Mucosa of gallbladder (tissue), 1 donor: Measurements from ENCODE around the gene RNF113B. TPM values are rescaled to one million over a fixed set of nuclear protein-coding genes. Genes with fewer than 3 reads are reported as not detected.

Source experiments
- DNase-seq: peaks from one replicate; pipeline ENCODE4 v3.0.0-alpha.2; 2020; ENCODE audit warnings: low spot score
- total RNA-seq: library from RNA; stranded (reverse); gene quantifications from one replicate; pipeline ENCODE4 v1.2.1, GENCODE V29; 2021
- donor health status: DM: no; HTN: no; CAD: no.

RNF113B gene
- total RNA-seq, 1 donor from 2014 or later, result not detected

DNA sequence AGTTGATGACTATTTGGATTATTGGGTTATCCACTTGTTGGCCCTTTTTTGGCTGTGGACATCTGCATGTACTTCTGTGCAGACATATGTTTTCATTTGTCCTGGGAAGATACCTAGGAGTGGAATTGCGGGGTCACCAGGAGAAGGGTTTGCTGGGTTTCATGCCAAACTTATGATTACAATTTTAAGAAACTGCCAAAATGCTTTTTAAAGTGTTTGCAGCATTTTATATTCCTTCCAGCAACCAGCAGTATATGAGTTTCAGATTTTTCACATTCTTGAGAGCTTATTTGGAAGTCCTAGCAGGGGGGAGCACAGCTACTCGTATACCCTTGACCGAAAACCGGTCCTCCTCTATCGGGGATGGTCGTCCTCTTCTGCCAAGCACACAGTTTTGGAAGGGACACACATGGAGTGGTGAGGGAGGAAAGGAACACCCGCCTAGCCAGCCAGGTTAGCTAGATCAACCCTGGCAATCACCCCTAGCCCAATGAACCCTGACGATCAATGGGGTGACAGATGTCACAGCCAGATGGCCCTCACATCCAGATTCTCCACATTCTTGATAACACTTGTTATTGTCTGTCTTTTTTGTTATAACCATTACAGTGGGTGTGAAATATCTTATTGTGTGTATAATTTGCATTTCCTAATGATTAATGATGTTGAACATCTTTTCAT lies 26.7 kb upstream of the RNF113B start:
- DNase-seq, result no peak

DNA sequence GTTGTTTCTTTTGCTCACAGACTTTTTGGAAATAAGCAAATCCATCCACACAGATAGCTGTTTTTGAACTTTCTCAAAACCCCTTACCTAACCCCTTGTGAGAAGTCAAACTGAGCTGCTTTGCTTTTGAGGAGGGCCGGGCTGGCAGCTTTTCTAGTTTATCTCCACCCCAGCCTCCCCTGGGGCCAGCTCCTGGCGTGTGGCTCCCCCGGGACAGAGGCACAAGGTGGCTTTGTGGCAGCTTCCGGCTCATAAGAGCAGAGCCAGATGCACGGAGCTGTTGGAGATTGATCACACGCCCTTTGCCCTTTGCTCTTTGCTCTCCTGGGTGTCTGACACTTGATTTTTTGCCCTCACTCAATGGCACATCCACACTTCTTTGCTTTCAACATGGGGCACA lies 24.9 kb upstream of the RNF113B start:
- no peak for DNase-seq

DNA sequence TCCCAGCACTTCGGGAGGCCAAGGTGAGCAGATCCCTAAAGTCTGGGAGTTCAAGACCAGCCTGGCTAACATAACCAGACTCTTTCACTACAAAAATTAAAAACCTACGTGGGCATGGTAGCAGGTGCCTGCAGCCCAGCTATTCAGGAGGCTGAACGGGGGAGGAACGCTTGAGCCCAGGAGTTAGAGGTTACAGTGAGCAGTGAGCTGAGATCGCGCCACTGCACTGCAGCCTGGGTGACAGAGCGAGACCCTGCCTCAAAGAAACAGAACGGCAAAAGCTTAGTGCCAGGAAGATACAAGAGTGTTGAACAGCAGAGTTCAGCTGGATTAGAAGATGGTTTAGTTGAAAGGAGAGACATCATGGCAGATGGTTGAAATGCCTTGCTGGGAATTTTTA lies 24.1 kb upstream of the RNF113B start:
- DNase-seq, result no peak

DNA sequence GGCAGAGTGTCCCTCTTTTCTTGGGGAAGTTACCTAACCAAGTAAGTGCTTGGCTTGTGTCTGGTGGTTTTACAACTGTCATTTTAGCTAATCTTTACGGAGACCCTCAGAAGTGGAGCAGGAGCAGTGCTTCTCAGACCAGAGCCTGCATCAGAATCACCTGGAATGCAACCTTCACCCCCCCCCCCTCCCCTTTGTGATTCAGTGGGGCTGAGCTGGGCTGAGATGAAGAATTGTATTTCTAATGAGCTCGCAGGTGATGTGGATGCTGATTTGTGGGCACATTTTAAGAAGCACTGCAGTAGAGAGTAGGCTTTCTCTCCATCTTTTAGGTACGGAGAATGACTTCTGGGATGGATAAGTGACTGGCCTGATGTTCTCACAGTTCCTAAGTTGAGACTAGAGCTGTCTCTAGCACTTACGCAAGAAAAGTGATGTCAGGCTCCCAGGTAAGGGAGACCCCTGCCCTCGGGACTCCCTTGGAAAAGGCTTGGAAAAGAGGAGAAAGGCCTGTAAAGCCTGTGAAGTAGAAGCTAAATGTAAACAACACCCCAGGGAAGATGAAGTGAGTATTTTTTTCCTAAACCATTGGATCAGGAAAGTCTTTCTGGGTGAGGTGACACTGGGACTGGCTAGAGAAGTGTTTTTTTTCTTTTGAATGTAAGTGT lies 23.3 kb upstream of the RNF113B start:
- no peak for DNase-seq

DNA sequence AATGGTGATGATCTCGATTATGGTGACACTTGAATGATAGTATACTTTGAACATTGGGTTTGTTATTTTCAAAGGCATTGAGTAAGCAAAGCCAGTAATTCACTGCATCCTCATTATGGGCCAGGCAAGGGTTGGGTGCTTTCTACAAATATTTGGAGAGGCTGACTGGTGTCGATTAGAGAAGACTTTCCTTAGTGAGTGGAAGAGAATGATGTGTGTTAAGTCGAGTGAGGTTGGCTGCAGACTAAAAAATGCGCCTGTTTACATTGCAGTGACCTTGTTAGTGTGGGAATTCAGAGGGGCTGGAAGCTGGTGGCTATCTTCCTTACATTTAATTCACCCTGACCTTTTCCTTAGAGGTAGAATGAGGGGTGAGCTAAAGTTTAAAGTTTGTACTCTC lies 22.4 kb upstream of the RNF113B start:
- DNase-seq, result no peak

DNA sequence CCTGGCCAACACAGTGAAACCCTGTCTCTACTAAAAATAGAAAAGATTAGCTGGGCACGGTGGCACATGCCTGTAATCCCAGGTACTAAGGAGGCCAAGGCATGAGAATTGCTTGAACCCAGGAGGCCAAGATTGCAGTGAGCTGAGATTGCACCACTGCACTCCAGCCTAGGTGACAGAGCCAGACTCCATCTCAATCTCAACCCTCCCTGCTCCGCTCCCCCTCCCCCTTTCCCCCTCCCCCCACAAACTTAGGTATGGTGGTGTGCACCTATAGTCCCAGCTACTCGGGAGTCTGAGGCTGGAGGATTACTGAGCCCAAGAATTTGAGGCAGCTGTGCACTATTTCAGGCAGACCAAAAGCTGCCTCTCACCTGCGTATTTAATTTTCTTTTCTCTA lies 21.6 kb upstream of the RNF113B start:
- no peak for DNase-seq

DNA sequence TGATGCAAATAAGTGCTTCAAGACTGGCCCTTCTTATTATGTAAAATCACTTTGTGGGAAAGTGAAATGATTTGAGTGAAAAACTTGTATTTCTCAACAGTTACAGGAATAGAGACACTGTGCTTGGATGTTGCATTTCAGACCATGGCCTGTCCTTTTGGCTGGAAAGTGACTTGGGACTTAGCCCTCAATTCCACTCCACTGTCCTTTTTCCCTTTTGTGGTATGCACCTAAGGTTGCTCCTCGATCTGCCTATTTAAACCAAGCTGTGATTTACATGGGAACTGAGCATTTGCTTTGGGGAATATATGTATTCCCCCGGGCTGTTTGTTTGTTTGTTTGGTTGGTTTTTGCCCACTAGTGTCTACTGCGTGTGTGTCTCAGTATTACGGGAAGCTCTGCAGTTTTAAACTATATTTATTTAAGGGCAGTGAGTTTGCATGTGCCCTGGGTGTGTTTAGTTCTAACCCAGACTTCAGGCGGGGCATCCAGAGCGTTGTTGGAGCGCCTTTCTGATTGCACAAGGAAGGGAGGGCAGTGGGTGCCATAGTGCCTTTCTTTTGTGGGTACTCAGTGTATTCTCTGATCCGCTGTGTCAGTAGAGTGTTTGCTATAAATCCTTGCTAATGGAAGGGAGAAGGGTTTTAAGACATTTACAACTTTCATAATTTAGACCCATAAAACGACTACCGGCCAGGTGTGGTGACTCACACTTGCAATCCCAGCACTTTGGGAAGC lies 18.2 kb upstream of the RNF113B start:
- no peak for DNase-seq

DNA sequence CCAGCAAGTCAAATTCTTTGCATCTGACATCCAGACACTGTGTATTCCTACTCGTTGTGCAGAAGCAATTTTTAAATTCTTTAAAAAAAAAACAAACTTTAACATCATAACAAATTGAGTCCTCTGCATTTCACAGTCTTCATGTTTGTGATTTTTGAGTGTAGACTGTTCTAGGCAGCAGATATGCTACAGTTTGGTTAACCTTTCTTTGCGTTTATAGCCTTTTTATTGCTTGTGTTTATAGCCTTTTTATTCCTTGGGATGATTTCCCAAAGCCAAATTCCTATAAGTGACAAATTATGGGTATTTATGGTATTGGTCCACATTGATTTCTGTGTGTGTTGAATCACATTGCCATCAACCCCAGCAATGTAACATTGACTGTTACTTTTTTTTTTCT lies 14.9 kb upstream of the RNF113B start:
- no peak for DNase-seq

DNA sequence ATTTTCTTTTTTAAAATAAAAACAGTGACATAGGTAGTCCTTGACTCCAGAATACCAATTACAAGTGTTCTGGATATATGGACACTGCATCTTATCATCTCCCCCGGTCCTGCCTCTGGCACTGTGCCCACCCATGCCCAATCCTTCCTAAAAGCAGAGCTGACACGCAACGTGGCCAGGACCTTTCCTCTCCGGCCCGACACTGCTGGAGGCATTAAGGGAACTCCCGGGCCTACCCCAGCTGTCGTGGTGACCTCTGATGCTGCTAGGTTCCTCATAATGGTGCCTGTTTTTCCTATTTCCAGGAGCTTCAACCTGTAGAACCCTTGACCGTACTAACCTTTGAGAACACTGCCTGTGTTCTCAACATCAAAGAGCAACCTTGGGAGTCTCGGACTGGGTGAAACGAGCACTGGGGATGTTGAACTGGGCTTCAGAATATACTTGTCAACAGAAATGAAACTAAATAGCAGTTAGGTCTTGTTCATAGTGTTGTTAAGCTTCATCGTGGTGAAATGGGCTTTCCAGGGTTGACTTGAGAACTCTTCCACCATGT lies 13.9 kb upstream of the RNF113B start:
- DNase-seq, result no peak

DNA sequence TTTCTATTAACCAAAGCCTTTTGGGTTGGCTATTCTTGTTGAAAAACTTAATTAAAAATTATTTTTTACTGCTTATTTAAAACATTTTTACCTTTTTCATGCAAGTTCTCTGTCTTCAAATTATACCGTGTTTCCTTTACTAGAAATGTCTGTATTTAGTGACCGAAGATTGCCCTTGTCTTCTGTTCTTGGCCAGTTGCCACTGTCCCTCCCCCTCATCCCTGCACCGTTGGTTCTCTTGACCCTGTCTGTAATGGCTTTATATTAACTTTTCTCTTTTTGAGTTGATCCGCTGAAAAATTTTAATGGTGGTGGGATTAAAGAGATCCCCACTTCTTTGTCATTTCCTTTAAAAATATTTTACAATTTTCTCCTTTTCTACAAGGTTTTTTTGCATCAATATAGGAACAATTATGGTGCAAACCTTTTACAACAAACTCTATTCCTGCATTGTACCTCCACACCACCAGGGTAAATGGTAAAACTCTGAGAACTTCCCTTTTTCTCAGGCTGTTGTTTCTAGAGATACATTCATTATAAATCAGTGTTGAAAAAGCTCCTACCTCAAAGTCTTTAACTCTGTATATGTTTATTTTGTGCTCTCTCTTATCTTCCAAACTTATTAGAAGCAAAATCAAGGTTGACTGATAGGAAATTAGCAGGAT lies 12.9 kb upstream of the RNF113B start:
- no peak for DNase-seq

DNA sequence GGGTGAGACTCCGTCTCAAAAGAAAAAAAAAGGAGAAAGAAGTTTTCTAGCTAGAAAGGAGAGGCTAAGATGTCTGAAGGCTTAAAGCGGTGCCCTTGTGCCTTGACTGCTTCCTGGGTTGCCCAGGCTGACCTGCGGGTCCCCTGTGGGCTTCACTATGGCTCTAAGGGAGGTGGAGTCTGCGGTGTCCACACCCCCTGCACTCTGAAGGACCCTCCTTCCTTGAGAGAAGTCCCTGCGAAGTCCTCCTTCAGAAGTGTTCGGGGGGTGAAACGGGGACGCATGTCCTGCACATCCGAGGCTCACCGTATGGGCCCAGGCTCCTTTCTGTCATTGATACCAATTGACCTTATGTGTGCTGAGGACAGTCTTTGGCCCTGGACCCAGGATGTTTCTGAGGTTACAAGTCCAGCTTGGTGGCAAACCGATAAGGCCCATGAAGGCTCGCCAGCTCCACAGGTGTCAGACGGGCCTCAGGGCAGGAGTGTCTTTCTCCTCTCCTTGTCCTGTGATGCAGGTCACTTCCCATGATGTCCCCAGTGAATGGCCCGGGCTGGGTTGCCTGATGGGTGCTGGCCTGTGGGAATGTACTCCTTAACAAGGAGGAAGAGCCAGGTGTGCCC lies 11.6 kb upstream of the RNF113B start:
- no peak for DNase-seq

DNA sequence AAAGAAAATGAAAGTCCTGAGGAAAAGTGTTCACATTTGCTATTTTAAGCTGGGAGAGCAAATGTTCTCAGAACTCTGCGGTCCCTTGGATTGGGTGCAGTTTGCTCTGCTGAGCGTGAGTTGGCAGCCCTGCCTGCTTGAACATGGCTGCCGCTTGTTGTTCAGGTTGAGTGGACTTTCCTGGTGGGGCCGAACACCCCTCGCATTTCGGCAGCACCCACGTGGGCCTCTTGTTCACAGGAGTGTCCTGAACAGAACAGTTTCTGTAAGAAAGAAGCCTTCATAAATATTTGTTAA lies 10.8 kb upstream of the RNF113B start:
- no peak for DNase-seq

DNA sequence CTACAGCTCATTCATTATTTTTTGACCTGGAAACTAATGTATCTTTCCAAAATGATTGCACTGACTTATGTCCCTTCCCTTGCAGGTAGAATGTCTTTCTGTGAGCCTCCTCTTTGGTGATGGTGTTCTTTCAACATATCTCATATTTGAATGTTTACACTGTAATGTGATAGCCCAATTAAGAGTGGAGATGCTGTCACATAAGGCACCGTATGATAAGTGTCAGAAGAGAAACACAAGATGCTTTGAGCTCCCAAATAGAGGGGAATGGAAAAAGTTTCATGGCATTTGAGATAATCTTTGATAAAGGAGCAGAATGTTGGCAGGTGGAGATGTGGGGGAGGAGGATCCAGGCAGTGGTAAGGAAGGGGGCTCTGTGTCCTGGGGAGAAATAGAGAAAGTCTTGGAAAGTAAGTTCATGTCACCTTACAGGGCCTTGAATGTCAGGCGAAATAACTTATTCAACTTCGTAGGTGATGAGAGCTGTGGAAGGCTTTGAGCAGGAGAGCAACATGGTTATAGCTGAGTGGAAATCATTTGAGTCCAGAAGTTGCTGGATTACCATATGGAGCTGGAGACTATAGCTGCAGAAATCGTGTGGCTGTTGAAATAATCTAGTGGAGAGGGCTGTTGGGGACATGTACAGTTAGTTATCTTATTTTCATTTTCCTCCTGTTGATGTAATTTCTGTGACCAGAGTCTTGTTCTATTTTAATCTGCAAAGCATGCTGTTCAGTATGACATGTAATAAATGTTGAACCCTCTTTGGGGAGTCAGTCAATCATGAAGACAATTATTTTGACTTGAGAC lies 10.3 kb upstream of the RNF113B start:
- DNase-seq, result no peak

DNA sequence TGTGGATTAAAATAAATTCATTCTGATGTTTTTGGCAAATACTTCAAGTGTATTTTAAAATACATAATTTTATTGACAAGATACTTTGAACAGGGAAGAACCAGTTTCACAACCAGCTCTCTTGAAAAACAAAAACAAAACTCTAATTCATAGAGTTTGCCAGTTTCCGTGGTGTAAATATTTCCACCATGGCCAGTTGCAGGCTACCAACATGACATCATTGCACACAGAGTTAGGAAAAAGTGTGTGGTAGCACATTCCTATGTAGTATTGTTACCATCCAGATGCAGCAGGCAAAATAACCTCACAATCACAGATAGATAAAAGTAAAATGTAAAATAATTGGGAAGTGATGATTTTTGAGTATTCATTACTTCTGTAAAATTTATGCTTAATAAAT lies 7.7 kb upstream of the RNF113B start:
- no peak for DNase-seq

DNA sequence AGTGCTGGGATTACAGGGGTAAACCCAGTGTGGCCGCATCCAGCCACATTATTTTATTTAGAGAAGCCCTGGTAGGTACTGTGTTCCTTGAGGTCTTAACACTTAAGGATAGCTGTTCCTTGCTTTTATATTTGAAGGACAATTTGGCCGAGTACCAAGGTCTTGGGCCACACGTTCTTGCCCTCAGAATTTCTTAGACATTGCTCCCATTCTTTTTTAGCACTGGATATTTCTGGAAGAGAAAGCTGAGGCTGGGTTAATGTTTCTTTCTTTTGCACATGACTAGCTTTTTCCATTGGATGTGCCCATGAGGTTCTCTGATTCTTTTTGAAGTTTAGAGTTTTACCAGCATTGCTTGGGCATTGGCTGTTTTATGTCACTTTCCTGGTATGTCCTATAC lies 5.5 kb upstream of the RNF113B start:
- no peak for DNase-seq

DNA sequence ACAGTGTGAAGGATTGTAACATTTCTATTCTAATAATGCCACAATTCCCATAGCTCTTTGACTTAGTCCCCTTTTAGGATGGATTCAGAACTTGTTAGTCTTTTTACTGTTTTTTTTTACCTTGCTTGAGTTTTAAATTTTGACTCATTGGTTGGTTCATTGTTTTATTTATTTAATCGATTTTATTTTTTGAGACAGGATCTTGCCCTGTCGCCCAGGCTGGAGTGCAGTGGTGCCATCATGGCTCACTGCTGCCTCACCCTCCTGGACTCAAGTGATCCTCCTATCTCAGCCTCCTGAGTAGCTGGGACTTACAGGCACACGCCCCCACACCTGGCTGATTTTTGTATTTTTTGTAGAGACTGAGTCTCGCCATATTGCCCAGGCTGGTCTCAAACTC lies 5.1 kb upstream of the RNF113B start:
- DNase-seq, result no peak

DNA sequence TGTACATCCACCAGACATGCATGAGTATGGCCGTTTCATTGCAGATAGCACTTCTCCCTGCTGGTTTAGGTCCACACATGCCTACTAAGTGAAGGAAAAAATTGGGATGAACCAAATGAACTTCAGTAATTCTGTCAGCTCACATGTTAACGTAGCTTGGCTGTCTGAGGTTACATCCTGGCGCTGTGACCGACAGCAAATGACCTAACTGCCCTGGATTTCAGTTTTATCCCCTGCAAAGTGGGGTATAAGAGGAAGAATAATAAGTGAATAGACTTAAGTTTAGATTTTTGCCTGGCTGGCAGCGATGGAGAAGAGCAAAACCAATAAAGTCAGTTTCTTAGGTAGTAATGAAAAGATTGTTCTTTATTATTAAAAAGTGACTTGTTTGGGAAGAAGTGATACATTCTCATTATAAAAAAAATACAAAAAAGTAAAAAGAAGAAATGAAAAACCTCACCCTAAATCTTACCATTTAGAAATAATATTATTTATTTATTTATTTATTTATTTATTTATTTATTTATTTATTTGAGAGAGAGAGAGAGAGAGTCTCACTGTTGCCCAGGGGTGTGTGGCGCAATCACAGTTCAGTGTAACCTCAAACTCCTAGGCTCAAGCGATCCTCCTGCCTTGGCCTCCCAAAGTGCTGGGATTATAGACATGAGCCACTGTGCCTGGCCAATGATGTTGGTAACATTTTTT lies 4.2 kb upstream of the RNF113B start:
- DNase-seq, result no peak

DNA sequence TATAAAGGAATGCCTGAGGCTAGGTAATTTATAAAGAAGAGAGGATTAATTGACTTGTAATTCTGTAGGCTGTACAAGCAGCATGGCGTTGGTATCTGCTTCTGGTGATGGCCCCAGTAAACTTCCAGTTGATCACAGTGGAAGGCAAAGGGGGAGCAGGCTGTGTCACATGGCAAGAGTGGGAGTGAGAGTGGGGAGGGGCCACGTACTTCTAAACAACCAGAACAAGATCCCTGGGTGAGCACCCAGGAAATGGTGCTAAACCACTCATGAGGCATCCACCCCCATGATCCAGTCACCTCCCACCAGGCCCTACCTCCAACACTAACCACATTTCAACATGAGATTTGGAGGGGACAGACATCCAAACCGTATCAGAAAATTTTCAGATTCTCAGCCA lies 3.0 kb upstream of the RNF113B start:
- DNase-seq, result no peak

DNA sequence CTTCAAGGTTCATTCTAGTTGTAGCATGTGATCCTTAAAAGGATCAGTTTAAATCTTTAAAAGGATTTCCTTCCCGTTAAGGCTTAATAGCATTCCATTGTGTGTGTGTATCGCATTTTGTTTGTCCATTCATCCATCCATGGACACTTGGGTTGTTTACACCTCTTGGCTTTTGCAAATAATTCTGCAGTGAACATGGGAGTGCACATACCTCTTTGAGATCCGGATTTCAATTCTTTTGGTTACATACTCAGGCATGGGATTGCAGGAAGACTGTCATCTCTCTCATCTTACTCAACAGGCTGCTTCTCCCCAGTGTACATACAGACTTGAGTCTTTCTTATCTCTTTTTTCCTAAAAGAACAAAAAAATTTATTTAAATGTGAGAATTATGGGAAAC lies 1.2 kb downstream of the RNF113B start:
- no peak for DNase-seq

DNA sequence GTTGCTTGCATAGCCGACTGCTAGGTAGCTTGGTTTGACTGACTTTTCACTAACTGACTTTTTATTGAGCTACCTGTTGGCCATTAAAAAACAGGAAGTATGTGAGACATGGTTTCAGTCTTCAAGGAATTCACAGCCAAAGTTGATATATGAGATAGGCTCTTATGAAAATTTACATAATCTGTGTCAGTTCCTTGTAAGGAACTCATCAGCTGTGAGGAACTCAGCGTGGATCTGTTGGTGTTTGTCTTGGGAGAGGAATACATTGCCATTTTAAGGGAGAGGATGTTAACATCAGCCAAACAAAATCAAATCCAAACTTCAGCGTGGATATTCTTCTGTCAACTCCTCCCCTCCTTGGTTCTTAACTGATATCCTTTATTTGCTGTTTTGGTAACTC lies 2.0 kb downstream of the RNF113B start:
- no peak for DNase-seq

DNA sequence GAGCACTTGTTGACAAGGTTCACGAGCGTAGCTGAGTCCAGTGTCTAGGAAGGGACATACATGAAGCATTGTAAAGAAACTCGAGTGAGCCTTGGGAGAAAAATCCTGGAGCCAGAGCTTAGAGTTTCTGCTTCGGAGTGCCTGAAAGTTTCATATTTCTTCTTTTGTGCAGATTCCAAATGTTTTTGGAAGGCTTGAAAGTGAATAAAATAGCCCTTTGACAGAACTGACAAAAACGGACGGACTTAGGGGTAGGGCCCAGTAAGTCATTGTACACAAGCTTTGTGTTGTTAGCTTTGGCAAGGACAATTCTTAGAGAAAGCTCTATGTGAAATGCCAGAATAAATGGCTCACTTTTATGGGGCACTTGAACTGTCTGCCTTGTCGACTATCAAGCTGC lies 2.8 kb downstream of the RNF113B start:
- no peak for DNase-seq
